ENCODE results near the gene ST6GALNAC4. TPM values are rescaled to one million over a fixed set of nuclear protein-coding genes. Genes with fewer than 3 reads are reported as not detected.

ST6GALNAC4 gene
- total RNA-seq, 1 donor from 2014 or later = 28.3 TPM

DNA sequence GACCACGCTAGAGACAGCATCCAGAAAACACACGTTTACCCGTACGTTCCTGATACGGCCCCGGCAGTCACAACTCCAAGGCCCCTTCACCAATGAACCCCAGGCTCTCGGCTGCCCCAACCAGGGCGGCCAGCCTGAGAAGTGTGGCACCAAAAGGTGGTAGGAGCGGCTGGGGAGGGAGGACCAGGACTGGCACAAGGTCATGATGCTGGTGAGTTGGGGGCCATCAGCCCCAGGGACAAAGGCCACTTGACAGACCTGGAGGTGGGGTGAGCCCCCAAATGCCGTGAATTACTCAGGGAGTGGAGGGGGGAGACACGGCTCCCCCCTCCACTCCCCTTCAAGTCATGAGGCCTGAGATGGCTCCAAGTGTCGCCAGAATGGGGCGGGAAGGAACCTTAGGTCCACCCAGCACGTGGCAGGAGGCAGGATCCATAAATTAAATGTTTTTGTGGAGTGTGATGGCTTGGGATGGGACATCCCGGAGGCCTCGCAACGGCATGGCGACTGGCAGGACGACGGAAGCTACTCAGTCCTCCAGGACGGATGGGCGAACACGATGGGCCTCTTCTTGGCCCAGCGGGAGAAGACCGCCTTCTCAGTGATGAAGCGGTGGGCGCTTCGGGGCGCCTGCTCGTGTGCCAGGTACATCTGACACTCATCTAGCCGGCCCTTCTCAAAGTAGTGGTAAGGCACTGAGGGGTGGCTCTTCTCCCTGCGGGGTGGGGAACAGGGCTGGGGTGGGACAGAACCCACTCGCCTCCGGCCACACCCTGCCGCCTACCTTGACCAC is 8.8 kb downstream of the ST6GALNAC4 start:
- Mint-ChIP-seq H3K4me1 (peaks cover 56% of the 10 kb centered on the region), H3K27ac (peak overlapping the region; percentile 73), H3K4me3 (no peak overlapping the region), H3K36me3 (ENCODE audit: low read depth) (peaks cover 19% of the 10 kb centered on the region), H3K9me3 (no peaks in the 10 kb centered on the region), H3K27me3 (no peaks in the 10 kb centered on the region)
- DNase-seq = no peak
- intact Hi-C loops (cut with micrococcal nuclease) = no loop called here

GRCh38 chr9:127905788-127906191 is 11.1 kb downstream of the ST6GALNAC4 start:
- Mint-ChIP-seq H3K4me1 (peaks cover 45% of the 10 kb centered on the region), H3K27ac (peak overlapping the region; percentile 99), H3K27me3 (no peaks in the 10 kb centered on the region), H3K4me3 (peak overlapping the region; percentile 88), H3K36me3 (ENCODE audit: low read depth) (peaks cover 6% of the 10 kb centered on the region), H3K9me3 (no peaks in the 10 kb centered on the region)
- intact Hi-C loops (cut with micrococcal nuclease) = loop anchor here (1.0 to 2.0 kb wide), 2 partner anchors 12 to 123 kb away; partner anchors contain the start of gene ST6GALNAC4
- peak; percentile 88 for DNase-seq

- Mint-ChIP-seq H3K27ac (peak overlapping the region; percentile 99), H3K36me3 (ENCODE audit: low read depth) (peaks cover 4% of the 10 kb centered on the region), H3K4me3 (peak overlapping the region; percentile 88), H3K9me3 (no peaks in the 10 kb centered on the region), H3K27me3 (no peaks in the 10 kb centered on the region), H3K4me1 (peaks cover 42% of the 10 kb centered on the region)
- peak; percentile 87 for DNase-seq
- intact Hi-C loops (cut with micrococcal nuclease) = loop anchor here (1.0 to 2.0 kb wide), 2 partner anchors 12 to 122 kb away; partner anchors contain the start of gene ST6GALNAC4
These were observed 11.7 kb downstream of the ST6GALNAC4 start for GRCh38 chr9:127905004-127905728.

DNA sequence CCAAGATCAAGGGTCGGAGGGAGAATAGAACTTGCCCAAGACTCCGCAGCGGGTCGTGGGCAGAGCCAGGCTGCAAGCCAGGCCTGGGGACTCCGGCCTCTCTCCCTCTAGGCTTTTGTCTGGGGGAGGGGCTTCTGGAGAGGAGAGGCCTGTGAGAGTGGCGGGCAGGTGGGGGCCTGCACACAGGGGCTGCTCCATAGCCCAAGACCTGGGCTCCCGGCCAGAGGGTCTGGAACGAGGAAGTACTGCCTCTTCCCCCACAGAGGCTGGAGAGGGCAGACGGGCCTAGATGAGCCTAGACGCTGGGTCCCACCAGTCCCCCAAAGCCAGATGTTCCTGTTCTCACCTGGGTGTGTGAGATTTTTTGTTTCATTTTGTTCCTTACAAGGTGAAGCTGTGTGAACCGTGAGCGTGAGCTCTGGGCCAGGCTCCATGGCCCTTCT is 12.3 kb downstream of the ST6GALNAC4 start:
- intact Hi-C loops (cut with micrococcal nuclease) = loop anchor here (1.0 to 2.0 kb wide), 2 partner anchors 13 to 122 kb away; partner anchors contain the start of gene ST6GALNAC4
- H3K36me3 Mint-ChIP-seq (ENCODE audit: low read depth) = peaks cover 7% of the 10 kb centered on the region
- DNase-seq = no peak

GRCh38 chr9:127903557-127904475 is 13.0 kb downstream of the ST6GALNAC4 start:
- peaks cover 7% of the 10 kb centered on the region for H3K36me3 Mint-ChIP-seq (ENCODE audit: low read depth)
- intact Hi-C loops (cut with micrococcal nuclease) = loop anchor here (2.0 kb wide), 1 partner anchor 121 kb away; no protein-coding TSS in a partner anchor
- no peaks in the 10 kb centered on the region for H3K9me3 Mint-ChIP-seq
- no peaks in the 10 kb centered on the region for H3K27me3 Mint-ChIP-seq
- H3K4me1 Mint-ChIP-seq = peaks cover 47% of the 10 kb centered on the region
- H3K27ac Mint-ChIP-seq = peak overlapping the region; percentile 99
- DNase-seq = peak; percentile 96
- H3K4me3 Mint-ChIP-seq = peak overlapping the region; percentile 88

More for the DNA sequence above, 12.3 kb downstream of the ST6GALNAC4 start:
- Mint-ChIP-seq H3K4me1 (peaks cover 47% of the 10 kb centered on the region), H3K4me3 (peak overlapping the region; percentile 88), H3K27ac (peak overlapping the region; percentile 99), H3K9me3 (no peaks in the 10 kb centered on the region), H3K27me3 (no peaks in the 10 kb centered on the region)

GRCh38 chr9:127899128-127899943 is 17.5 kb downstream of the ST6GALNAC4 start, which contains the start of gene ST6GALNAC6:
Gene ST6GALNAC6, minus strand, starts transcription at chr9:127899603. Its CDS starts 1,622 bp downstream, at chr9:127897981.
- Mint-ChIP-seq H3K27me3 (no peaks in the 10 kb centered on the region), H3K36me3 (ENCODE audit: low read depth) (peaks cover 40% of the 10 kb centered on the region), H3K27ac (peak within 1 kb of the TSS; percentile 87), H3K4me1 (peaks cover 31% of the 10 kb centered on the region), H3K4me3 (peak within 1 kb of the TSS; percentile 87), H3K9me3 (peaks cover under 1% of the 10 kb centered on the region)
- intact Hi-C loops (cut with micrococcal nuclease) = loop anchor here (1.0 kb wide), 1 partner anchor 18 kb away; the partner anchor contains the start of gene ST6GALNAC4
- DNase-seq = peak; percentile 94

DNA sequence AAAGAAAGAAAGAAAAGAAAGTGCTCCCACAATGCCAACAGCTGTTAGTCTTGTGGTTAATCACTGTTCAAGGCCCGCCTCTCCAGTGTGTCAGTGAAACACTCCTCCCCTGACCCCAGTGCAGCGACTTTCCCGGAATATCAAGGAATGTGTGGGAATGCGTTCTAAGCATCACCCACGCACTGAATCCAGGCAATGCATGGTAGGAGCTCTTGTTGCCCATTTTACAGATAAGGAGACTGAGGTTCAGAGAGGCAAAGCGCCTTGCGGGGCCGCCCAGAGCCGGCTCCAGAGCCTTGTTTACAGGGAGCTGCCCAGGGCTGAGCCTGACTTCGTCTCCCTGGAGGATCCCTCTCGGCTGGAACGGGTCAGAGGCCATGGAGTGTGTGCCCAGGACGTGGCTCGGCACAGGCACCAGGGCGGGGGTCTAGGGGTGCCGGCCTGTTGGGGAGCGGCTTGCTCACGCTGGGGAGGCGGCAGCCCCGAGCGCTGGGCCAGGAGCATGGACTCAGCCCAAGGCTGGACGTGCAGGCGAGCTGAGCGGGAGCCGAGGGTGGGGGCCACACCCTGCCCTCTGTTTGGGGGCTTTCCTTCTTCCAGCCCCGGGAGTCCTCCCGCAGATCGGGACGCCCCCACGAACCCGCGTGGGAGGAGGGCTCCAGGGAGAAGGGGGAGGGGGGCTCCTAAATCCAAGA is 18.3 kb downstream of the ST6GALNAC4 start:
- Mint-ChIP-seq H3K27me3 (no peaks in the 10 kb centered on the region), H3K4me1 (peaks cover 25% of the 10 kb centered on the region), H3K27ac (peak overlapping the region; percentile 83), H3K9me3 (peaks cover 7% of the 10 kb centered on the region), H3K4me3 (peak overlapping the region; percentile 85), H3K36me3 (ENCODE audit: low read depth) (peaks cover 46% of the 10 kb centered on the region)
- DNase-seq = peak; percentile 70
- intact Hi-C loops (cut with micrococcal nuclease) = loop anchor here (1.0 kb wide), 1 partner anchor 19 kb away; the partner anchor contains the start of gene ST6GALNAC4

DNA sequence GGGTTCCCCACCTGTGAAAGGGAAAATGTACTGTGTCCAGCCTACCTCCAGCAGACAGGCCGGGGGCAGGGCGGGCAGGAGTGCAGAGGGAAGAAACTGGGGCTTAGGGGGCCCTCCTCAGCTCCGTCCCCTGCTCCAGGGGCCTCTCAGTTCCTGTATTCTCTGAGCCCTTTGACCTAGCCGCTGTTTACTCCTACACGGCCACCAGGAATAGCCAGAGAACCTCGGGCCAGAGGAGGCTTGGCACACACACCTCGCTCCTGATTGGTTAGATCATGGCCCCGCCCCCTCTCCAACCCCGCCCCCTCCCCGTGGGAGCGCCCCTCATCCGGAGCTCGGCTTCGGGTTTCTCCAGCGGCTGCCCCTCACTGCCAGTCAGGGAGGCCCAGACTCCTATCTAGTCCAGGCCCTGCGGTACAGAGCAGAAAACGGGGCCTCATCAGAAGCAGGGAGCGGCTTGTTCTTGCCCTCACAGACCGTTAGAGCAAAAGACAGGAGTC is 19.6 kb downstream of the ST6GALNAC4 start:
- Mint-ChIP-seq H3K9me3 (peaks cover 7% of the 10 kb centered on the region), H3K27ac (no peak overlapping the region), H3K4me3 (peak overlapping the region; percentile 58), H3K27me3 (no peaks in the 10 kb centered on the region), H3K4me1 (peaks cover 25% of the 10 kb centered on the region), H3K36me3 (ENCODE audit: low read depth) (peaks cover 59% of the 10 kb centered on the region)
- intact Hi-C loops (cut with micrococcal nuclease) = no loop called here
- no peak for DNase-seq

GRCh38 chr9:127896395-127897192 is 20.2 kb downstream of the ST6GALNAC4 start:
- intact Hi-C loops (cut with micrococcal nuclease) = no loop called here
- peaks cover 61% of the 10 kb centered on the region for H3K36me3 Mint-ChIP-seq (ENCODE audit: low read depth)
- no peak for DNase-seq
- no peak overlapping the region for H3K4me3 Mint-ChIP-seq
- peaks cover 7% of the 10 kb centered on the region for H3K9me3 Mint-ChIP-seq
- H3K27ac Mint-ChIP-seq = no peak overlapping the region
- no peaks in the 10 kb centered on the region for H3K27me3 Mint-ChIP-seq
- peaks cover 22% of the 10 kb centered on the region for H3K4me1 Mint-ChIP-seq

GRCh38 chr9:127895811-127896210 is 21.0 kb downstream of the ST6GALNAC4 start:
- Mint-ChIP-seq H3K4me1 (peaks cover 20% of the 10 kb centered on the region), H3K4me3 (no peak overlapping the region), H3K27me3 (no peaks in the 10 kb centered on the region), H3K9me3 (peaks cover 7% of the 10 kb centered on the region), H3K27ac (no peak overlapping the region), H3K36me3 (ENCODE audit: low read depth) (peaks cover 69% of the 10 kb centered on the region)
- intact Hi-C loops (cut with micrococcal nuclease) = no loop called here
- no peak for DNase-seq

GRCh38 chr9:127893392-127893791 is 23.4 kb downstream of the ST6GALNAC4 start:
- H3K9me3 Mint-ChIP-seq = peaks cover 7% of the 10 kb centered on the region
- H3K27ac Mint-ChIP-seq = no peak overlapping the region
- no peak overlapping the region for H3K4me3 Mint-ChIP-seq
- H3K27me3 Mint-ChIP-seq = no peaks in the 10 kb centered on the region
- H3K36me3 Mint-ChIP-seq (ENCODE audit: low read depth) = peaks cover 73% of the 10 kb centered on the region
- intact Hi-C loops (cut with micrococcal nuclease) = no loop called here
- H3K4me1 Mint-ChIP-seq = peaks cover 12% of the 10 kb centered on the region
- no peak for DNase-seq
